HG02943 (cell line): ENCODE measurements around the gene MAB21L4.

Experiments
- ATAC-seq: cut with Tn5 transposase; IDR thresholded peaks from one replicate; pipeline ENCODE4 v1.9.1; 2021; ENCODE audit warnings: mild to moderate bottlenecking, low read depth, moderate library complexity; ENCODE audit not compliant: unreplicated experiment

Gene MAB21L4

DNA sequence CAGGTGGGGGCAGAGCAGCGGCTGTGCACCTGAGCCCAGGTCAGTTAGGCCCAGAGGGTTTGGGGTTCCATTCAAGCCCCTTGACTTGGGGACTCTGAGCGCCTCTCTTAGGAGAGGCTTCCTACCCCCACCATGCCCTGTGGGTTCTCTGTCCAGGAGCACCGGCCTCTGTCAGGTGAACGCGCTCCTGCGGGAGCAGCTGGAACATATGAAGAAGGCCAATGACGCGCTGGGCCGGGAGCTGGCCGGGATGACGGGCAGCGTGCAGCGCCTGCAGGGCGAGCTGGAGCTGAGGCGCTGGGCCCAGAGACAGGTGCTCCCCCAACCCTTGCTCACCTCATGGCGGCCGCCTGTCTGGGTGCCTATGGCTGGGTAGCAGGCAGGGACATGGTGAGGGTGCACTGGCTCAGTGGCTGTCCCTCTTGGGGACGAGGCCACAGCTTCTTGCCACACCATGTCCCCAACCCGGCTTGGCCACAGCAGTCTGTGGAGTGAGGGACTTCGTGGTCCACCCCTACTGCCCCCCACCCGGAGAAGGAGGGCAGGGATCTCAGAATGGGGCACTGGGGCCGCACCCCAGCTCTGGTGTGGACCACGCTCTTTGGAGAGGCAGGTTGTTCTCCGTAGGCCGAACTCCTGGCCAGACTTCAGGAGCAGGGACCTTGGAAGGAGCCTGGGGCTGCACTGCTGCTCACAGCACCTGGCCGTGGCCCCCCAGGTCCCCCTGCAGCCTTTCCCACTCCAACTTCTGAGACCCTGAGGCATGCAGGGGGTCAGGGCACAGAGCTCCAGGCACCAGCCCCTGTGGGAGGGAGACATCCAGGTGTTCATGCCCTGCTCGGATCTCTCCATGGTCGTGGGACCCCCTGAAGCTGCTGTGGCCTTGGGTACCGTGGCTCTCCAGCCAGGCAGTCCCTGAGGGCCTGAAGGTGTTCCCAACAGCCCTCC is 29.9 kb upstream of the MAB21L4 start:
- ATAC-seq, result no peak

DNA sequence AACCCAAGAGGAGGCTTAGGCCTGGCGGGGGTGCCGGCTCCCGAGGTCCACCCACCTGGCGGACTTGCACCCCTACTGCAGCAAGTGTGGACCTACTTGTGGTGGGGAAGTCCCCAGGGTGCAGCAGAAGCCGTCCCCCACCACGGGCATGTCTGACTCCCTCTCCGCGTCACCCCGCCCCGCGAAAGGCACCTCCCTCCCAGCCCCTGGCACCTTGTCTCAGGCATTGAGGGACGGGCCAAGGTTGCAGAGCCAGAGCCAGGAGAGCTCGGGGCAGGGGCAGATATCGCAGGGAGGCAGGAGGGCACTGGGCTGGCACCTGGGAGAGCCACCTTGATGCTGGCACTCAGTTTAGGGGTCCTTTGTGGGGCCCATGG is 29.2 kb upstream of the MAB21L4 start:
- ATAC-seq, result no peak

- ATAC-seq, result no peak
Observed at GRCh38 chr2:240922982-240923537, 27.1 kb upstream of the MAB21L4 start.

GRCh38 chr2:240922245-240922981 is 26.5 kb upstream of the MAB21L4 start:
- no peak for ATAC-seq

DNA sequence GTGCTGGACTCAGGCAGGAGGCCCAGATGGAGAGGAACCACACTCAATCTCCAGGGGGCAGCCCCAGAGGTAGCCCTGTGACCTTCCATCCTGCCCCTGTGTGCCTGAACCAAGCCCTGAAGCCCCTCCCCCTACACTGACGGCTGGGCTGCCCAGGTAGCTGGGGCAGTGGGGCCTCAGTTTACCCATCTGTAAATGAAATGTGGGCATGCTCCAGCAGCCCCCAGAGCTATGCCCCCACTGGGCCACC is 26.0 kb upstream of the MAB21L4 start:
- no peak for ATAC-seq

- ATAC-seq, result no peak
Observed at GRCh38 chr2:240921311-240921994, 25.5 kb upstream of the MAB21L4 start.

GRCh38 chr2:240920783-240921231 is 24.9 kb upstream of the MAB21L4 start:
- no peak for ATAC-seq

- no peak for ATAC-seq
Observed at GRCh38 chr2:240919786-240920782, 24.1 kb upstream of the MAB21L4 start.

GRCh38 chr2:240919161-240919781 is 23.3 kb upstream of the MAB21L4 start:
- no peak for ATAC-seq

DNA sequence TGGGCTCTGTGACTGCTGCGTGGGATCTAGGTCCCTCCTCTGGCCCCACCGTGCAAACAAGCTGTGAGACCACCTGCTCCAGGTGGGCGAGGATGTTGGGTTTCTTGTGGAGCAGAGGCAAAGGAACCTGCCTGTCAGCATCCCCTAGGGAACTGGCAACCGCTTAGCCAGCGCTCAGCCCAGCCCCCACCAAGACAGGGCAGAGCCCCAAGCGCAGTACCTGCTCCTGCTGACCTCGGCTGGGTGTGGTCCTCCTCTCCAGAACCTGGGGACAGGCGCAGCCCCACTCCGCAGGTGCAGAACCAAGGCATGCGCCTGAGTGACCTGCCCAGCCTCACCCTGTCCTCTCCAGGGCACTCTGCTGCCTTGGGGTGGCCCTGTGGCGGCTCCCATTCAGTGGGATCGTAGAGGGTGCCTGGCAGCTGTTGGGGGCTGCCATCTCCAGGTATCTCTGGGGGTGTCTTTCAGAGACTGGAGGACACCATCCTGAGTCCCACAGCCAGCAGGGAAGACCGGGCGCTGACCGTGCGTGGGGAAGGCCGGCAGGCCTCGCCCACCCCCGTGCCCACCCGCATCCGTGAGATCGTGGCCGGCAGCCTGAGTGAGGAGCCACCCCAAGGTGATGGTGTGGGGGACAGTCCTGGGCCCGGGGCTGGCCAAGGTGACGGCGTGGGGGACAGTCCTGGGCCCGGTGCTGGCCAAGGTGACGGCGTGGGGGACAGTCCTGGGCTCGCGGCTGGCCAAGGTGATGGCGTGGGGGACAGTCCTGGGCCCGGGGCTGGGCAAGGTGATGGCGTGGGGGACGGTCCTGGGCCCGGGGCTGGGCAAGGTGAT is 22.5 kb upstream of the MAB21L4 start:
- ATAC-seq, result no peak

GRCh38 chr2:240917684-240918257 is 21.8 kb upstream of the MAB21L4 start:
- ATAC-seq, result no peak

GRCh38 chr2:240917009-240917683 is 21.2 kb upstream of the MAB21L4 start:
- no peak for ATAC-seq

DNA sequence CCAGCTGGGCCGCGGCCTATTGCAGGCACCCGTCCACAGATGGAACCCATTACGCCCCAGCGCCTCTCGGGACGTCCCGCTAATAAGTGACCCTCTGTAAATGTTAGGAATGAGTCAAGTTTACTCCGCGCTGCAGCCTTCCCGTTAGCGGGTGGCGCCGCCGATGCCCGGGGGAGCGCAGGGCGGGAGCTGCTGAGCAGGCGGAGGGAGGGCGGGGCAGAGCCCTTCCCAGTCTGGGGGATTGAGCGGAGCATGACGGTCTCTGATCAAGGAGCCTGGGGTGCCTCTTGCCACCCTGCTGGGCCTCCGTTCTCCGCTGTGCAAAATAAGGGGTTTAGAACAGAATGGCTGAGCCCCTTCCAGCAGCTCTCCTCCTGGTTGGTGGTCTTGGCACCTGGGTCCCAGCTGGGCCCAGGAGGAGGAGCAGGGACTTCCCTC is 20.6 kb upstream of the MAB21L4 start:
- ATAC-seq, result no peak

GRCh38 chr2:240915526-240916341 is 19.8 kb upstream of the MAB21L4 start:
- no peak for ATAC-seq

GRCh38 chr2:240914645-240915525 is 18.9 kb upstream of the MAB21L4 start:
- ATAC-seq, result no peak
